Left colon (tissue), 2 donors: Measurements from ENCODE around the gene PDZRN4. TPM values are rescaled to one million over a fixed set of nuclear protein-coding genes. Genes with fewer than 3 reads are reported as not detected.

Experiments
- ATAC-seq: fragments of 200-7000 bp; cut with Tn5 transposase; one replicate; pipeline ENCODE4 v1.9.1; 2020; ENCODE audit warnings: mild to moderate bottlenecking, moderate library complexity
- DNase-seq, 2 donors: peaks; one replicate each; pipeline ENCODE4 v3.0.0-alpha.2; 2020
- intact Hi-C, 2 donors: fragments of 100-400 bp; cut with DNase I in 1 of 2; cut with micrococcal nuclease in 1 of 2; formaldehyde crosslinking; loops; one replicate each; pipeline versions ENCODE4 v1.11.2 to v1.14.0; 2022; cut with DNase I, micrococcal nuclease
- total RNA-seq, 2 donors: library from RNA; stranded (reverse); fragmentation: NEBNext Ultra II Directional; extraction: Animal tissue kit (Norgen Biotek cat#: 25700); gene quantifications; one replicate each; pipeline ENCODE4 v1.2.1, GENCODE V29; 2021
- donor health status: DM: no; HTN: no; CAD: no.
- donor health status: DM: yes; HTN: yes; CAD: no.

Gene PDZRN4
- total RNA-seq, 2 donors from 2014 or later, result 0.12 to 3.5 TPM

DNA sequence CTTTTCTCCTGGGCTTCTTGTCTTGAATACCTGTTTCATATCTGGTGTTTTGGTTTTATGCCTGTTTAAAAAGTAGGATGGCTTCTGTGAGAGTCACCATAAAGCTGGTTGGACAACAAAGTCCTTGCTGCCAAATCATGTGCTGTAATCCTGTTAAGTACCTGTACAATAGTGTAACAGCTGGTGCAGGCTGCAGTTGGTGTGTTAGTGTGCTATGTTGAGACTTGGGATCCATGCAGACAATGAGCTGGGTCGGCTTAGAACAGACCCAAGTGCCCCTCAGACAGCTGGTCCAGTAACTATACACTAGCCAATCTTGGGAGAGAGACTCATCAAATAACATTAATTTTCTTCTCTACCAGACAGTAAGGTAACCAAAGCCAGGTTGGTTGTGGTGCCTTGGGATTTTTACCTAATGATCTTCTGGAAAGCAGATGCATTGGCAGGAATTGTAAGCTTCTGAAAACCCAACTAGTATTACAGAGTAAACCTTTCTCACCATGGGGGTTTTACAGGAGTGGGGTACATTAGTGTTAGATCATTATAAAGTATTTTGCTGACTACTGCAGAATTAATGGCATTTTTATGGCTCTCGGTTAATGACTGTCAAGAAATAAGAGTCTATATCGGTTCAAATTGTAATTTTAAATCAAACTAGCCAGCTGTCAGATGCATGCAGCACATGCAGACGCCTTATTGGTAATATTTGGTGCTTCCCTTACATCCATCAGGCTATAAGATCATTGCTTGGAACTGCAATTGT is 231.2 kb downstream of the PDZRN4 start:
- DNase-seq (no peak), ATAC-seq (no peak)
- intact Hi-C loops, result no loop called here

DNA sequence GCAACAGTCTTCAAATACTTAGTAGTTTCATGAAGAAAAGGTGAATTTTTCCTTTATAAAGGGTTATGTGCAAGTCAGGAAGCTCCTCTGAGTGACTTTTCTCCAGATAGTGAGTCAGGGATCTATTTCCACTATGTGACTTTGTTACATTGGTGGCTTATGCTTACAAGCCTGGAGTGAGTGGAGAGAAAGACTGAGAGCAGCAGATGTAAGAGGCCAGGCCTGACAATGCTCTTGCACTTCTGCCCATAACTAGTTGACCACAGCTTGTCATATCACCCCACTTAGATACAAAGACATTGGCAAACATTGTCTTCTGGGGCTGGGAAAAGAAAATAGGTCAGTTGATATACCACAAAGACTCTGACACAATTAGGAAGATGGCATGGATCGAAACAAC is 236.5 kb downstream of the PDZRN4 start:
- ATAC-seq, result no peak
- no peak for DNase-seq
- intact Hi-C loops, result no loop called here

DNA sequence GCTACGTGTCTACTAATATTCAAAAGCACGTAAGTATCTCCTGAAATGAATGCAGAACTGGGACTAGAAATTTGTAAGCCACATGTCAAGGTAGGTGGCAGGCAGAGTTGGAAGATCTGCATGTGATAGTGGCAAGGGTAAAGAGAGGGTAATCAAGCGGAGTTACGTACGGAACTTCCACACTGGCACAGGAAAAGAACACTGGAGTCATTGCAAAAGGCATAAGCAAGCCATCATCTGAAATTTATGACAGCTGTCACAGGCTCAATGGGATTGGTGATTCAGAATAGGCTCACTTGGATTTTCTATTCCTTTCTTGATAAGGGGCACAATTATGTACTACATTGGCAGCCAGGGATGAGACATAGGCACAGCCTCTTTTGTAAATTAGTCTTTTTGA is 245.3 kb downstream of the PDZRN4 start:
- intact Hi-C loops, result no loop called here
- DNase-seq (no peak), ATAC-seq (no peak)

DNA sequence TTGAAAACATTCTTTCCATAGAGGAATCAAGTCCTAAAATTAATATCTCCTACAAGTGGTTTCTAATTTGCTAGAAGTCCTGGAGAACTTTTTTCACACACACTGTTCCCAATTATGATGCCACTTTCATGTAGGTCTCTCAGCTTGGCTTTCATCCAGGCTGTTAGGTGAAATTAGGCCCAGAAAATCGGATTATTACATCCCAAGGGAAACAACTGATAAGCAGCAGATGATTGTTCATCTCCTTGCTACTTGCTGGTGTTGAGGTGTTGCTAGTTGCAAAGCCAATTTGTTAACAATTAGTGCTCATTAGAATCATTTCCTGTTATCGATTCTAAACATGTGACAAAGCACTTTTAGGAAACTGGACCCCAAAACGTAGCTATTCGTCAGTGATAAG is 248.0 kb downstream of the PDZRN4 start:
- DNase-seq, result no peak
- ATAC-seq, result no peak
- intact Hi-C loops, result no loop called here

DNA sequence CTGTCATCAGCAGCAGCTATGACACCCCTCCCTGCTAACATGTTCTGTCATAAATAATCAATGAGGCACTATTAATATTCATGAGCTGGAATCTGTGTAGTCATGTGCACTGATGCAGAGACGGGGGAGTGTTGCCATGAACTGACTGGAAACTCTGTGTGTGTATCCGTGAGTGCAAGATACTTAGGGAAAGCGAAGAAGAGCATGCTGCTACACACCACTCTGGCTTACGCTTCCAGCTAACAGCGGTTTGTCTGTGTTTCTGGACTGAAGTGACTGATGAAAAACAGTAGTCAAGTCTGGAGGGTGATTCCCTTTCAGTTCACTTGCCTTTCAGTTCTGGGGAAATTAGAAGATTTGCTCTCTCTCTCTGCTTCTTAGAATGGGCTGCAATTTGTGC is 249.4 kb downstream of the PDZRN4 start:
- intact Hi-C loops, result no loop called here
- ATAC-seq, result no peak
- no peak for DNase-seq

DNA sequence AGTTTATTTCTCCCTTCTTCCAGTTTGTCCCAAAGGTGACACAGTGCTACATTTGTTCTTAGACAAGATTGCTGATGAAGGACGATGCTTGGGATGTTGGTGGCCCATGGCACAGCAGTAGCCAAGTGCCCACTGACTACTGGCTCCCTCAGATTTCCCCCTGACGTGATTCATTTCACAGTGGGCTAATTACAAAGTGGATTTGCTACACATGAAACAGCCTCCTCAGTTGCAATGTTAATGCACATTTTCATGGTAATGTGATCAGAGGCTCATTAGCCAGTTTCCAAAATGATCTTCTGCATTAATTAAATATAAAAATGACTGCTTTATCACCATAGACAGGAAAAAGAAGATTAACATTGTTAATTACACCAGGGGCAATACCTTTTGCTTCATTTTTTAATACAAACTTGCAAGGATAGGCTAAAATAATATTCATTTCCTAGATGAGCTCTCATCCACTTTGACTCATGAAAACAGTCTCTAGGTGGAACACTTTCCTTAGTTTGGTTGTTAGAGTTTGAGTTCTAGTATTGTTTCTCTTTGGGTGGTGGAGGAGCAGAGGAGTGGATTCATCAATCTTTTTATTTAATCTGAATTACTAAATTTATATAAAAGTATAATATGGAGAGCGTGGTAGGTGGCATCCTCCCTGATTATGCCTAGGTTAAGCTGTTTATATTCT is 250.9 kb downstream of the PDZRN4 start:
- DNase-seq (no peak), ATAC-seq (no peak)
- intact Hi-C loops, result no loop called here

DNA sequence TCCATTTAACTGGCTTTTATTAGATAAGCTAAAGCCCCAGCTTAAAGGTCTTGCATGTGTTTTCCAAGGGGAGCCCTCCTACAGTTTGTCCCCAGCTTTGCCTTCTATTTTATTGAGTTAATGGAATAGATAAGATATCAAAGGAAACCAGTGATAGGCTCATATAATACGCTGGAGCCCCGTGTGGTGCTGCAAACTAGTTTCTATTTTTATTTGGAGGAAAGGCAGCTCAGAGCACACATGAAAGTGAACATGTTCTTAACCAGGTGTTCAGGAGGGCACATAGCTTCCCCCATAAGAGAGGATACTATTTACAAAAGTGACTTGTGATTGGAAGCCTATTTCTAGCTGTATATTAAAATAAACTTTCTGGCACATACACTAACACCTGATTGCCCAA is 251.7 kb downstream of the PDZRN4 start:
- intact Hi-C loops, result no loop called here
- DNase-seq (no peak), ATAC-seq (no peak)

DNA sequence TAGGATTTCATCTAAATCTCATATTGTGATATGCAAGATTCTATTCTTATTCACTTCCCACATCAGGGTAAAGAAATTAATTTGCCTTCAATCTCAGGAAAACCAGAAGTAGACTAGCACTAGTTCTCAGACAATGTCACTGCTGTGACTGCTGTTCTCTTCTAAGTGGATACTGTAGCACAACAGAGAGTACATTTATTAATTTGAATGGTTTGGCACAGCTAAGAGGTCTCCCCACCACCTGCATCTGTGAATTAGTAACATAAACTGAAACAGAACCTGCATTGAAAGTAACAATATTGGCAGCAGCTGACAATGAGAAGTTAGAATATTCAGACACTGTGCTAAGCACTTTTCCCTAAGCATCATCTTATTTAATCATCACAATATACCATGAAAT is 253.1 kb downstream of the PDZRN4 start:
- ATAC-seq (no peak), DNase-seq (no peak)
- intact Hi-C loops, result no loop called here

DNA sequence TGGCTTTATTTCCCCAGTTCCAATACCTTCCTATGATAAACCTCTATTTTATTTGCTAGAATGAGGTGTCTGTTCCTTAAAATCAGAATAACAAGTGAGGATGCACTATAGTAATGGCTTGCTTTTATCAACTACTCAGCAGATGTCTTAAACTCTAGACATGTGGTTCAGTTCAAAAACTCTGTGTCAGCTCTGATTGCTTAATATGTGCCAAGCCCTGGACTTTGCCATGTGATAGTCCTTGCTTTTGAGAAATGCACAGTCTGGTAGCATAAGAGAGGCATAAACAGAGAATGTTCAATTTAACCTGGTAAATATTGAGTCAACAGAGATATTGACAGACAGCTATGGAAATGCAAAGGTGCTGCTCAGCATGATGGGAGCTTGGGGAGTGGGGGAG is 254.8 kb downstream of the PDZRN4 start:
- ATAC-seq, result no peak
- no peak for DNase-seq
- intact Hi-C loops, result no loop called here

DNA sequence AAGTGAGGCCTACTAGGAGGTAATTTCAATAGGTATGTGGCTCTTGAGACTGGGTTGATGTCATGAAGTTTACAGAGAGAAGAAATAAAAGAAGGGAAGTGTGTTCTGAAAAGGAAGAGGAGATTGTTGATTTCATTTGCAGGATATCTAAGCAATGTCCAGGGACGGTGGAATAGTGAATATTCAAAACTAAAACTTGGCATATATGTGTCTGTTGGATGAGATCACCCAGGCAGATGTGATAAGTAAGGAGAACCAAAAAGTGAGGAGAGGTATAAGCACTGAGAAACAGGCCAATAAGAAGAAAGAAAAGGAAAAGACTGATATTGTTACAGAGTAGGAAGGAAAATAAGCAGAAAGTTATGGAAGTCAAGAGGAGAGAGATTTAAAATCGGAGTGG is 255.6 kb downstream of the PDZRN4 start:
- intact Hi-C loops, result no loop called here
- DNase-seq (no peak), ATAC-seq (no peak)

DNA sequence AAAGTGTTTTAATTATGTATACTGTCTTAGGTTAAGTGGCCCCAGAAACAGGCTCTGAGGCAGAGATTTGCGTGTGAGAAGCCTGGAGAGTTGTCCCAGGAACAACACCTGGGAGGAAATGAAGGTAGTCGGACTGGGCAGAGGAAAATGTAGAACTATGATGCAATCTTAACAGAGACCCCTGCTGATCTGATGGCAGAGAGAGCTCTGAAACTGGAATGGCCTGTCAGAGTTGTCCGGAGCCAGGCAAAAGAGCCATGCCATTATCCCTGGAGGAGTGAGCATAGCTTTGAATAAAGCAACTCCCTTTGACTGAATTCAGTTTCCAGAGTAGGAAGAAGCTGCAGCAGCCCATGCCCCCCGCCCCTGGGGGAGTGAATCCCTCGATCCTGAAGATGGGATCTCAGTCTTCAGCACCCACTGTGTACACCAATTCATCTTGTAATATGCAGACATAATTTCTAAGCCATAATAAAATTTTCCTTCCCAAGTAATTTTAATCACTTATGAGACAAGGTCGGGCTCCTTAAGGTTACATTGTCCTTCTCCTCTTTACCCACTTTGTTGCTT is 264.8 kb downstream of the PDZRN4 start:
- ATAC-seq, result no peak
- no peak for DNase-seq
- intact Hi-C loops, result no loop called here

DNA sequence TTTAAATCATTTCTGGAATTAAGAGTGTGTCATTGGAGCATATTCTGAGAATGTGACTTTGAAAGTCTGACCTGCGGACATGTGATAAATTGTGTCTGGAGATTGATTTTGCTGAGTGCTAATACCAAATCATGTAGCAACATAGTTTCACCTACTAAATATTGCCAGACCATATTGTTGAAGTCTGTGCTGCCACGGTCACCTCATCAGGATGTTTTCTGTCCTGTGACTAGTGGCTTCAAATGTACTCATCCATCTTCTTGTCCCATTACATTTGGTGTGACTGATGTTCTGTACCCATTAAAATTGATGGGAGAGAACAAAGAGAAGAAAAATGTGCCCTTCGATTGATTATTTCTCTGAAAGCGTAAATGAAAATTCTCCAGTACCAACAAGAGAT is 265.3 kb downstream of the PDZRN4 start:
- intact Hi-C loops, result no loop called here
- ATAC-seq, result no peak
- DNase-seq, result no peak

DNA sequence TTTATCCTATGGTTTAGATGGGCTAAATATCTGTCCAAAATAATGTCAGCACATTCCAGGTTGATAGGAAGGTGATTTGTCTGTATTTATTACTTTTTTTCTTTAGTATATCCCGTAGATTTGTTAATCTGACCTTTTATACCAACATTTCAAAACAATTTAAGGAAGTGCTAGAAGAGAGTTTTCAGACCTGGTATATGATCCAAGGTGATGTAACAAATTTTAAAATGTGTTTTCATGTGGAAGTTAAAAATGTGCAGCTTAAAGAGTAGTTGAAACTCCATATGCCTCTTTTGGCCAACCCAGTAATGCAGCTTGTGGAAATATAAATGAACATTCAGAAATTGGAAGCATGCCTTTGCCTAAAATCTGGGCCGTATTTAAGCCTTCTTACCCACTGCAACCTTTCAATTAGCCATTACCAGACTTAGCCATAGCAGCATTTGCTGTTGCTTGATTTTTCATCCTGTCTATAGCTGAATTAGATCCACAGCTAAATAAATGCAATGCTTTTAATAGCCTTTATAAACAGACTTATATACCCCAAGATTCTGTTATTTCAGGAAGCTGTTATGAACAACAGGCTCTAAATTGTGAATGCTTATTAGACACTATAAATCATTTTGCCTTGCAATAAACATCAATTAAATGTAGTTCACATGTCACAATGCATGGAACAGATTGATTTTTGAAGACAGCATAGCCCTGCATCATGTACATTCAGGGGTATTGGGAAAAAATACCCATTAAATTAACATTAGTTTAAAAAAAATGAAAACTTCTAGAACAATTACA is 271.2 kb downstream of the PDZRN4 start:
- DNase-seq, result no peak
- no peak for ATAC-seq
- intact Hi-C loops, result no loop called here

DNA sequence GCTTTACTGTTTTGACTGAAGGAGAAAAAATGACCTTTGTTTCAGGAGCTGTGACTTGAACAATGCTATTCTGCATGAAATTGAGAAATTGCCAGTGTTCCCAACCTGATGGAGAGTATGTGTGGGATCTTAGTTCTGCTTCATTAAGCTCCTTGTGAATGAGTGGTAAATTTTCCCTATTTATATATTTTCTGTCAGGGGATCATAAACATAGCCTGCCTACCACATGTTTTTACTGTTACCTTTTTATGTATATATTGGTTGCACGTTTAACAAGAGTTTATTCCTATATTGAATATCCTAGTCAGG is 271.7 kb downstream of the PDZRN4 start:
- ATAC-seq, result no peak
- intact Hi-C loops, result no loop called here
- DNase-seq, result no peak

DNA sequence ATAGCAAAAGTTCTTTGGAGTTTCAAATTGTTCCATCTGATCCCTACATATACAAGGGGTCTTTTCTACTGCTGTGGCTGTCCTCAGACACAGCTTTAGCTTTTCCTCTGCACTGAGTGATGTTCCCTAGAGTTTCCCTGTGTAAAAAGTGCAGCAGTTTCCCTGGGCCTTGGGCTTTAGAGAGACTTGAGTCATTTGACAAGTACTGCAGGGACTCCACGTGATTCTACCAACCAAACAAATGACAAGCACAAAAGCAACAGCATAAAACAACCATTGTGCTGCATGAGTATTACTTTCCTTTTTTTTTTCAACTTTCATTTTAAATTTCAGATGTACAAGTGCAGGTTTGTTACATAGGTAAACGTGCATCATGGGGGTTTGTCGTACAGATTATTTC is 272.8 kb downstream of the PDZRN4 start:
- ATAC-seq, result no peak
- intact Hi-C loops, result no loop called here
- DNase-seq, result no peak

DNA sequence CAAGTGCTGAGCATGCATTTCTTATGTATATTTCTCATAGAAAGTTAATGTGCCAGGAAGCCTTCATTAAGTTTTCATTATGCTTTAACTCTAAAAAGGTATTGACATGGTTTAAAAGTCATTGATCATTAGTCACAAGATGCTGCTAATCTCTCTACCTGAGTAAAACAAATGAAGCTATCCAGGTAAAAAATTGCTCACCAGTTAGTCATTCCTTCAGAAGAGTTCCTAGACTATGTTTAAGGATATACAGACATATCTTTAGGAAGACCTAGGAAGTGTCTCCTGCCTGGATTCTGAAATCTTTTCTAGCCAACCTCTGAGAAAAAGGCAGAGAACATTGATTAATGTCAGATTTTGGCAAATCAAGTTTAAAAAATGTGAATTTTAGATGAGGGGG is 274.2 kb downstream of the PDZRN4 start:
- intact Hi-C loops, result no loop called here
- no peak for ATAC-seq
- DNase-seq, result no peak

DNA sequence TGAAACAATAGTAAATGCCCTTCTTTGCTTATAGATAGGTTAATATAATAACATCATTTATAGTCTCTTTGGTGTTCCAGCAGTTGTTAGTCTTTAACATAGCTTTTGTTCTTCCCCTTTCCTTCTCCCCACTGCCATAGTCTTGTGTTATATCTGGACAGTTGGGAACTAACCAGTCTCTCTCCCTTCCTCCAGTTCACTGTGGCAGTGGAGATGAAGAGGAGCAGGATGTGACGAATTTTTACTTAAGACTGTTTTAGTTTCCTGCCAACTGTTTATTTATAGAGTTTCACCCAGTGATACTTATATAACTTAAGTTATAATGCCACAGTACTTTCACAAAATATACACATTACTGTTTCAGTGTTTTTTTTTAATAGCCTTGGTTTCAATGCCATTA is 277.4 kb downstream of the PDZRN4 start:
- ATAC-seq, result no peak
- intact Hi-C loops, result no loop called here
- DNase-seq, result no peak

DNA sequence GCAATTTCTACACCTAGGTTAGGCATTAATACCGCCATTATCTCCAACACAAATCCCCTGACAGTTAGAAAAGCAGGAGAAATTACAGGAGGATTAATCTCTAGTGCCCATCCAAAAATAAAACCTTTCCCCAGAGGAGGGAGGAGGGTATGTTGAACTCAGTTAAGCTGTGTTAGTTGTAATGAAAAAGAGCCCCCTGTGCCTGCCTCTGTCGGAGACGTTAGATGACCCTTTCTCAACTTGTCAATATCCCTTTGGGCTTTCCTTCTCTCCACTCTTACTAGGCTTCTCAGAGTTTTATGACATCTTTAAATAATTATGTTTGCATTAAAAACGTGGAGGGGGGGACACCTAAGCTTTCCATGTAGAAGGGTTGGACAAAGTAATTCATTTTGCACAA is 278.2 kb downstream of the PDZRN4 start:
- ATAC-seq (no peak), DNase-seq (no peak)
- intact Hi-C loops, result no loop called here

DNA sequence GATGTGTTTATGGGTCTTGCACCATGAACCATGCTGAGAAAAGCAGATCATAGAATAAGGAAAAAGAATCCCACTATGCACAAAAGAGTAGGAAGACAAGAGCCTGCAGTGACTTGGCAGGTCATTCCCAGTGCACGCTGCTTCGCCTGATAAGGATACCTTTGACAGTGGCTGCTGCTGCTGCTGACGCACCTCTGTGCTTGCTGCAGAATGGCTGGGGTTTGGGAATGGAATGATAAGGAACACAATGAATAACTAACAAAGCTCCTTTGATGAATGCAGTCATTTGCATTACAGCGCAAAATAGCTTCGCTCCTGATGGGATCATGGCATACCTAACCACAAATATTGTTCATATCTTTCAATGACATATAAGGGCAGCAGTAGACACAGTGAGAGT is 278.7 kb downstream of the PDZRN4 start:
- ATAC-seq, result no peak
- no peak for DNase-seq
- intact Hi-C loops, result no loop called here
